Endothelial cell of umbilical vein (primary cell): ENCODE data around the gene CBLN1. TPM values are rescaled to one million over a fixed set of nuclear protein-coding genes. Genes with fewer than 3 reads are reported as not detected.

ENCODE experiments used
- BruUV-seq: library from RNA; stranded (reverse); fragments of 400-500 nt; replicated peaks from 2 replicates; lab custom pipeline; 2021; lab: Mats Ljungman, UMichigan
- CTCF ChIA-PET: fragments of 300-600, 350-600 bp; sonication (Branson Sonifier 250); formaldehyde crosslinking; loops from one replicate; lab custom pipeline; 2021; ENCODE audit warnings: antibody characterized with exemption, inconsistent platforms; lab: Charles Lee
- POLR2A ChIA-PET: fragments of 300-600, 350-600 bp; sonication (Branson Sonifier 250); formaldehyde crosslinking; loops from one replicate; lab custom pipeline; 2021; ENCODE audit warnings: antibody characterized with exemption, inconsistent platforms; lab: Charles Lee
- DNase-seq: peaks from one replicate; pipeline ENCODE4 v3.0.0-alpha.2; 2011; ENCODE audit warnings: low read depth, low spot score
- FAIRE-seq: peaks from 2 replicates; lab custom pipeline; 2011; peaks lifted over from hg19 to GRCh38; lab: Jason Lieb, UNC
- H2AFZ ChIP-seq: 2 replicates; pipeline ENCODE4 v1.6.0; 2012; ENCODE audit warnings: low read depth, low read length, control low read depth, inconsistent platforms
- H3K27ac ChIP-seq: 2 replicates; pipeline ENCODE4 v1.5.1; 2011; ENCODE audit warnings: low read depth, mild to moderate bottlenecking, control low read depth, low read length, moderate library complexity; ENCODE audit not compliant: insufficient read depth
- H3K27me3 ChIP-seq, 2 experiments: 2 replicates each; pipeline versions ENCODE4 v1.6.0 to v1.6.1; 2011; ENCODE audit warnings: low read length in 2 of 2, mixed read lengths in 1 of 2; ENCODE audit not compliant: control insufficient read depth in 2 of 2, insufficient read depth in 2 of 2
- H3K36me3 ChIP-seq, 2 experiments: 2 replicates in 1 of 2; 3 replicates in 1 of 2; pipeline ENCODE4 v1.5.1; 2011; ENCODE audit warnings: low read length in 2 of 2, mild to moderate bottlenecking in 1 of 2, moderate library complexity in 1 of 2; ENCODE audit not compliant: control insufficient read depth in 2 of 2, insufficient read depth in 2 of 2; ENCODE audit errors: extremely low read depth in 1 of 2
- H3K4me1 ChIP-seq: 3 replicates; pipeline ENCODE4 v1.5.1; 2011; ENCODE audit warnings: mild to moderate bottlenecking, low read length; ENCODE audit not compliant: control insufficient read depth, insufficient read depth; ENCODE audit errors: extremely low read depth
- H3K4me2 ChIP-seq: 2 replicates; pipeline ENCODE4 v1.6.1; 2011; ENCODE audit warnings: low read length, control low read depth, mixed read lengths; ENCODE audit not compliant: insufficient read depth
- H3K4me3 ChIP-seq, 3 experiments: fragments of 200-600 bp in 1 of 3; sonication (generic), shearing (Covaris generic) in 1 of 3; replicated peaks in 1 of 3; 2 replicates each; pipeline ENCODE4 v1.5.1; 2011 to 2016; ENCODE audit warnings: control low read depth in 3 of 3, low read length in 3 of 3, mild to moderate bottlenecking in 2 of 3, inconsistent platforms in 1 of 3, low read depth in 1 of 3, moderate library complexity in 1 of 3; ENCODE audit not compliant: insufficient read depth in 1 of 3
- H3K79me2 ChIP-seq: 2 replicates; pipeline ENCODE4 v1.6.0; 2012; ENCODE audit warnings: low read length, inconsistent platforms; ENCODE audit not compliant: control insufficient read depth, insufficient read depth
- H3K9ac ChIP-seq: replicated peaks from 2 replicates; pipeline ENCODE3; 2011; ENCODE audit warnings: low read length, control low read depth; ENCODE audit not compliant: insufficient read depth; ENCODE audit errors: extremely low read depth
- H3K9me1 ChIP-seq: replicated peaks from 3 replicates; pipeline ENCODE4 v1.6.0; 2011; ENCODE audit warnings: mild to moderate bottlenecking, low read length; ENCODE audit not compliant: control insufficient read depth, insufficient read depth; ENCODE audit errors: extremely low read depth
- H3K9me3 ChIP-seq: replicated peaks from 2 replicates; pipeline ENCODE4 v1.5.1; 2012; ENCODE audit warnings: low read length, inconsistent platforms; ENCODE audit not compliant: control insufficient read depth, insufficient read depth
- H4K20me1 ChIP-seq: replicated peaks from 2 replicates; pipeline ENCODE3; 2011; ENCODE audit warnings: mild to moderate bottlenecking, low read length; ENCODE audit not compliant: control insufficient read depth, insufficient read depth; ENCODE audit errors: extremely low read depth
- CTCF ChIP-seq, 2 donors: IDR thresholded peaks; 1 replicate in 1 of 2; 2 replicates in 1 of 2; pipeline ENCODE4 v1.5.1; 2011; ENCODE audit warnings: low read length in 2 of 2, mild to moderate bottlenecking in 2 of 2, moderate library complexity in 2 of 2, control low read depth in 1 of 2, inconsistent platforms in 1 of 2, low read depth in 1 of 2; ENCODE audit not compliant: insufficient read depth in 1 of 2; ENCODE audit errors: extremely low read depth in 1 of 2
- EZH2 ChIP-seq: IDR thresholded peaks from 2 replicates; pipeline ENCODE4 v1.6.1; 2012; ENCODE audit warnings: borderline replicate concordance, low read depth, mild to moderate bottlenecking, moderate library complexity, low read length, inconsistent platforms; ENCODE audit not compliant: severe bottlenecking
- FOS ChIP-seq: IDR thresholded peaks from 2 replicates; pipeline ENCODE4 v1.6.1; 2011; ENCODE audit warnings: mild to moderate bottlenecking, low read length, moderate library complexity, borderline replicate concordance; ENCODE audit not compliant: insufficient read depth
- GATA2 ChIP-seq: IDR thresholded peaks from 2 replicates; pipeline ENCODE4 v1.7.0; 2011; ENCODE audit warnings: low read depth, mild to moderate bottlenecking, moderate library complexity, mixed read lengths, low read length; ENCODE audit not compliant: insufficient read length, insufficient read depth
- JUN ChIP-seq: IDR thresholded peaks from 2 replicates; pipeline ENCODE4 v1.6.1; 2011; ENCODE audit warnings: borderline replicate concordance, low read depth; ENCODE audit not compliant: insufficient read length, insufficient read depth
- MAX ChIP-seq: IDR thresholded peaks from 2 replicates; pipeline ENCODE4 v1.6.1; 2011; ENCODE audit not compliant: insufficient read depth, insufficient read length
- MYC ChIP-seq: IDR thresholded peaks from one replicate; pipeline ENCODE4 v1.6.1; 2011; ENCODE audit warnings: mild to moderate bottlenecking, low read depth, low read length
- POLR2A ChIP-seq: IDR thresholded peaks from 2 replicates; pipeline ENCODE4 v1.6.1; 2012; ENCODE audit warnings: low read depth, mild to moderate bottlenecking, control low read depth, low read length
- POLR2AphosphoS5 ChIP-seq: IDR thresholded peaks from 2 replicates; pipeline ENCODE4 v1.6.1; 2012; ENCODE audit warnings: low read depth, mild to moderate bottlenecking, control low read depth, low read length, moderate library complexity; ENCODE audit not compliant: insufficient read depth
- dilution Hi-C: fragments of 300-500 bp; cut with MboI; formaldehyde crosslinking; loops from one replicate; pipeline ENCODE4 v1.15.0; 2019; ENCODE audit warnings: low sequenced_read_pairs; ENCODE audit not compliant: extremely low pct_ligation_motif_present
- intact Hi-C: fragments of 100-400 bp; cut with micrococcal nuclease; formaldehyde crosslinking; loops from one replicate; pipeline ENCODE4 v1.10.0; 2022
- polyA plus RNA-seq, 4 experiments: library from polyadenylated mRNA; depleted of rRNA in 3 of 4; stranded (reverse) in 3 of 4; unstranded in 1 of 4; fragments of >200 nt; gene quantifications; 2 replicates each; pipeline versions ENCODE4 v1.2.1 to v1.2.3, GENCODE V29; 2011 to 2012; ENCODE audit warnings: missing spikeins in 1 of 4
- total RNA-seq: library from RNA; stranded (reverse); gene quantifications from 2 replicates; pipeline ENCODE4 v1.2.3, GENCODE V29; 2021

CBLN1 gene
- total and polyA plus RNA-seq, 2 donors (not counting 3 experiments of a cell fraction or from before 2014, with no cell fraction given), result not detected

GRCh38 chr16:49328325-49328724 lies 46.7 kb upstream of the CBLN1 start:
- FAIRE-seq (no peak), DNase-seq (no peak)
- H3K9ac ChIP-seq, result no peak overlapping the region
- H3K4me1 ChIP-seq, result no peaks in the 10 kb centered on the region
- H4K20me1 ChIP-seq, result no peaks in the 10 kb centered on the region
- TF ChIP-seq POLR2A, result no peak
- TF ChIP-seq MAX, result no peak
- TF ChIP-seq CTCF (IDR thresholded peaks at IDR 0.05; ENCODE audit: extremely low read depth in 1 of 2, insufficient read depth in 1 of 2, low read depth in 1 of 2, low read length in 2 of 2), result no peak
- no peak for TF ChIP-seq JUN
- no peak for TF ChIP-seq FOS
- TF ChIP-seq EZH2, result no peak
- TF ChIP-seq GATA2, result no peak
- TF ChIP-seq MYC, result no peak
- no peak for TF ChIP-seq POLR2AphosphoS5
- H3K9me3 ChIP-seq, result no peaks in the 10 kb centered on the region
- no TSS peak for BruUV-seq
- intact Hi-C loops, result no loop called here
- no peaks in the 10 kb centered on the region for H3K36me3 ChIP-seq
- no peak overlapping the region for H3K4me2 ChIP-seq
- H2AFZ ChIP-seq, result no peak overlapping the region
- no peaks in the 10 kb centered on the region for H3K27me3 ChIP-seq
- ChIA-PET CTCF (no interaction called here), POLR2A (no interaction called here)
- no peak overlapping the region for H3K27ac ChIP-seq
- dilution Hi-C loops, result no loop called here
- no peak overlapping the region for H3K4me3 ChIP-seq
- no peaks in the 10 kb centered on the region for H3K79me2 ChIP-seq
- no peaks in the 10 kb centered on the region for H3K9me1 ChIP-seq
